ENCODE measurements around the gene HRK.

GRCh38 chr12:116838365-116838764, 42.9 kb downstream of the HRK start:
- no peak for TF ChIP-seq POLR2AphosphoS5 (IDR thresholded peaks at IDR 0.05; ENCODE audit: low read depth, low read length)
- no peak for TF ChIP-seq POLR2A (IDR thresholded peaks at IDR 0.05; ENCODE audit: low read depth, low read length)
- no peak for TF ChIP-seq TAF1 (IDR thresholded peaks at IDR 0.05; ENCODE audit: borderline replicate concordance, low read depth, low read length)
